ENCODE measurements around the gene PALLD. TPM values are rescaled to one million over a fixed set of nuclear protein-coding genes. Genes with fewer than 3 reads are reported as not detected.

PALLD gene
- total RNA-seq, 2 experiments from 2014 or later = 1.2 to 1.3 TPM

- H3K27ac Mint-ChIP-seq = no peak overlapping the region
- no peak for ATAC-seq
- H3K9me3 Mint-ChIP-seq (ENCODE audit: insufficient read depth) = no peaks in the 10 kb centered on the region
- ChIA-PET POLR2A (no interaction called here), CTCF (interaction anchor here (0.9 to 1.1 kb wide), 2 partner anchors 28 to 71 kb away, joined by 3 to 4 read pairs; no protein-coding TSS in a partner anchor)
- no peak for DNase-seq
- no peaks in the 10 kb centered on the region for H3K36me3 Mint-ChIP-seq (ENCODE audit: low read depth)
- H3K4me1 Mint-ChIP-seq (ENCODE audit: low read depth) = peaks cover 32% of the 10 kb centered on the region
- H3K4me3 Mint-ChIP-seq = no peak overlapping the region
- peaks cover 11% of the 10 kb centered on the region for H3K27me3 Mint-ChIP-seq (ENCODE audit: low read depth)
Observed at GRCh38 chr4:168852387-168852786, 355.5 kb downstream of the PALLD start.

- Mint-ChIP-seq H3K4me1 (ENCODE audit: low read depth) (peaks cover 31% of the 10 kb centered on the region), H3K36me3 (ENCODE audit: low read depth) (no peaks in the 10 kb centered on the region), H3K27me3 (ENCODE audit: low read depth) (peaks cover 11% of the 10 kb centered on the region), H3K9me3 (ENCODE audit: insufficient read depth) (no peaks in the 10 kb centered on the region), H3K27ac (no peak overlapping the region), H3K4me3 (no peak overlapping the region)
- ATAC-seq (peak; percentile 57), DNase-seq (no peak)
- ChIA-PET POLR2A (no interaction called here), CTCF (interaction anchor here (0.9 to 1.1 kb wide), 2 partner anchors 27 to 70 kb away, joined by 3 to 4 read pairs; no protein-coding TSS in a partner anchor)
Observed at GRCh38 chr4:168852933-168853713, 356.3 kb downstream of the PALLD start.

- CTCF ChIA-PET = interaction anchor here (1.2 kb wide), 1 partner anchor 10 kb away, joined by 3 read pairs; no protein-coding TSS in a partner anchor
- no peaks in the 10 kb centered on the region for H3K9me3 Mint-ChIP-seq (ENCODE audit: insufficient read depth)
- H3K27ac Mint-ChIP-seq = no peak overlapping the region
- no peak for ATAC-seq
- H3K27me3 Mint-ChIP-seq (ENCODE audit: low read depth) = peaks cover 11% of the 10 kb centered on the region
- H3K4me1 Mint-ChIP-seq (ENCODE audit: low read depth) = peaks cover 26% of the 10 kb centered on the region
- DNase-seq = no peak
- POLR2A ChIA-PET = no interaction called here
- H3K36me3 Mint-ChIP-seq (ENCODE audit: low read depth) = no peaks in the 10 kb centered on the region
- H3K4me3 Mint-ChIP-seq = no peak overlapping the region
Observed at GRCh38 chr4:168853770-168854169, 356.9 kb downstream of the PALLD start.

GRCh38 chr4:168854350-168854921, 357.6 kb downstream of the PALLD start:
- DNase-seq = no peak
- peaks cover 20% of the 10 kb centered on the region for H3K4me1 Mint-ChIP-seq (ENCODE audit: low read depth)
- peaks cover 5% of the 10 kb centered on the region for H3K27me3 Mint-ChIP-seq (ENCODE audit: low read depth)
- H3K4me3 Mint-ChIP-seq = no peak overlapping the region
- no peaks in the 10 kb centered on the region for H3K9me3 Mint-ChIP-seq (ENCODE audit: insufficient read depth)
- H3K27ac Mint-ChIP-seq = no peak overlapping the region
- ChIA-PET CTCF (interaction anchor here (1.2 kb wide), 1 partner anchor 9 kb away, joined by 3 read pairs; no protein-coding TSS in a partner anchor), POLR2A (no interaction called here)
- no peaks in the 10 kb centered on the region for H3K36me3 Mint-ChIP-seq (ENCODE audit: low read depth)
- no peak for ATAC-seq

- Mint-ChIP-seq H3K27ac (no peak overlapping the region), H3K4me3 (no peak overlapping the region), H3K27me3 (ENCODE audit: low read depth) (peaks cover 5% of the 10 kb centered on the region), H3K9me3 (ENCODE audit: insufficient read depth) (no peaks in the 10 kb centered on the region), H3K4me1 (ENCODE audit: low read depth) (peaks cover 20% of the 10 kb centered on the region), H3K36me3 (ENCODE audit: low read depth) (no peaks in the 10 kb centered on the region)
- no peak for ATAC-seq
- ChIA-PET CTCF (no interaction called here), POLR2A (interaction anchor here (0.6 kb wide), 1 partner anchor 631 kb away, joined by 4 read pairs; no protein-coding TSS in a partner anchor)
- DNase-seq = no peak
Observed at GRCh38 chr4:168856312-168856711, 359.5 kb downstream of the PALLD start.

- H3K9me3 Mint-ChIP-seq (ENCODE audit: insufficient read depth) = no peaks in the 10 kb centered on the region
- no peak overlapping the region for H3K4me3 Mint-ChIP-seq
- no peaks in the 10 kb centered on the region for H3K36me3 Mint-ChIP-seq (ENCODE audit: low read depth)
- CTCF ChIA-PET = no interaction called here
- DNase-seq = no peak
- ATAC-seq = no peak
- peaks cover 20% of the 10 kb centered on the region for H3K4me1 Mint-ChIP-seq (ENCODE audit: low read depth)
- H3K27me3 Mint-ChIP-seq (ENCODE audit: low read depth) = peaks cover 5% of the 10 kb centered on the region
- POLR2A ChIA-PET = no interaction called here
- no peak overlapping the region for H3K27ac Mint-ChIP-seq
Observed at GRCh38 chr4:168857009-168857408, 360.2 kb downstream of the PALLD start.

- no peaks in the 10 kb centered on the region for H3K9me3 Mint-ChIP-seq (ENCODE audit: insufficient read depth)
- H3K27ac Mint-ChIP-seq = no peak overlapping the region
- no peak overlapping the region for H3K4me3 Mint-ChIP-seq
- ChIA-PET POLR2A (no interaction called here), CTCF (no interaction called here)
- peaks cover 18% of the 10 kb centered on the region for H3K4me1 Mint-ChIP-seq (ENCODE audit: low read depth)
- H3K27me3 Mint-ChIP-seq (ENCODE audit: low read depth) = peaks cover 5% of the 10 kb centered on the region
- ATAC-seq (no peak), DNase-seq (no peak)
- no peaks in the 10 kb centered on the region for H3K36me3 Mint-ChIP-seq (ENCODE audit: low read depth)
Observed at GRCh38 chr4:168857546-168858314, 360.9 kb downstream of the PALLD start.

GRCh38 chr4:168859100-168859499, 362.2 kb downstream of the PALLD start:
- DNase-seq = no peak
- no peaks in the 10 kb centered on the region for H3K36me3 Mint-ChIP-seq (ENCODE audit: low read depth)
- H3K27me3 Mint-ChIP-seq (ENCODE audit: low read depth) = peaks cover 2% of the 10 kb centered on the region
- no peak overlapping the region for H3K4me3 Mint-ChIP-seq
- ChIA-PET CTCF (no interaction called here), POLR2A (no interaction called here)
- no peak for ATAC-seq
- H3K9me3 Mint-ChIP-seq (ENCODE audit: insufficient read depth) = no peaks in the 10 kb centered on the region
- H3K4me1 Mint-ChIP-seq (ENCODE audit: low read depth) = peaks cover 5% of the 10 kb centered on the region
- no peak overlapping the region for H3K27ac Mint-ChIP-seq

GRCh38 chr4:168859888-168860694, 363.2 kb downstream of the PALLD start:
- H3K4me1 Mint-ChIP-seq (ENCODE audit: low read depth) = peaks cover 3% of the 10 kb centered on the region
- no peaks in the 10 kb centered on the region for H3K27me3 Mint-ChIP-seq (ENCODE audit: low read depth)
- H3K4me3 Mint-ChIP-seq = no peak overlapping the region
- no peaks in the 10 kb centered on the region for H3K36me3 Mint-ChIP-seq (ENCODE audit: low read depth)
- ATAC-seq (no peak), DNase-seq (no peak)
- H3K9me3 Mint-ChIP-seq (ENCODE audit: insufficient read depth) = no peaks in the 10 kb centered on the region
- POLR2A ChIA-PET = no interaction called here
- no peak overlapping the region for H3K27ac Mint-ChIP-seq
- CTCF ChIA-PET = no interaction called here

GRCh38 chr4:168860827-168861226, 364.0 kb downstream of the PALLD start:
- H3K27ac Mint-ChIP-seq = no peak overlapping the region

More at GRCh38 chr4:168860827-168861226, 364.0 kb downstream of the PALLD start:
- Mint-ChIP-seq H3K27me3 (ENCODE audit: low read depth) (no peaks in the 10 kb centered on the region), H3K36me3 (ENCODE audit: low read depth) (no peaks in the 10 kb centered on the region), H3K9me3 (ENCODE audit: insufficient read depth) (no peaks in the 10 kb centered on the region), H3K4me3 (no peak overlapping the region), H3K4me1 (ENCODE audit: low read depth) (peaks cover 3% of the 10 kb centered on the region)
- POLR2A ChIA-PET = no interaction called here
- CTCF ChIA-PET = no interaction called here
- no peak for ATAC-seq
- no peak for DNase-seq
